GM19239 (cell line): ENCODE data around the gene QRFP.
A peak's percentile ranks its signal among the peaks of the same experiment; 100 is the strongest.

Experiments used
- DNase-seq: peaks from one replicate; pipeline ENCODE4 v3.0.0; 2011; ENCODE audit warnings: low spot score; ENCODE audit not compliant: insufficient read length
- FAIRE-seq: peaks from 2 replicates; lab custom pipeline; 2011; peaks lifted over from hg19 to GRCh38; lab: Jason Lieb, UNC

QRFP gene, protein sequence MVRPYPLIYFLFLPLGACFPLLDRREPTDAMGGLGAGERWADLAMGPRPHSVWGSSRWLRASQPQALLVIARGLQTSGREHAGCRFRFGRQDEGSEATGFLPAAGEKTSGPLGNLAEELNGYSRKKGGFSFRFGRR

DNA sequence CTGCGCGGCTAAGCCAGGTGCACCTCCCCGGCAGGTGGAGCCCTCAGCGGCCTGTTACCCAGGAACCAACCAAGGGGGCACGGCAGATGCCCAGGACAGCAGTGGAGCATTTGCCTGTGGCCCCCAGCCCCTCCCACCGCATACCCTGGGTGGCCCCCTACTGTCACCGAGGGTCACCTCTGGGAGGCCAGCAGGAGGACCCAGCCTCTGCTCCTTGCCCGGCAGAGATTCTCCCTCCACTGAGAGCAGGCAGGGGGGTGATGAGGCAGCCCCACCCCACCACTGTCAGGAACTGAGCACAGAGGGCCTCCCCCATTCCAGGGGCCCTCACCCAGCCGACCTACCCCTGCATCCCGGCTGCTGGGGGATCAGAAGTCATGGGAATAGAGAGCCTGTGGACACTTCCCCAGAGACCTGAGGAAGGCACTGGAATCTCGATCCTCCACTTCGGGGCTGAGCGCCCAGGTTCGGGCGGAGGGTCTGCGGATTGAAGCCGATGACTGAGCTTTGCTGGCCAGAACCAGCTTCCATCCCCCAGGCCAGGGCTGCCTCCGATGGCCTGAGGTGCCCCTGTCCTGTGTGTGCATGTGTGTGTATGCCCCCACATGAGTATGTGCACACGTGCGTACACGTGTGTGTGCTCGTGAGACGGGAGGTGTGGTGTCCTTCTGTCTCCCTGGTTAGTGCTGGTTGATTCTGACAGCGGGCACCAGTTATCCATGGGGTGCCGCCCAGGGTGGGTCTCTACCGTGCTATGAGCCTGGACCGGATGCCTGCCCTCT, at the start of gene QRFP:
Gene QRFP, minus strand, starts transcription at position 580 of the 782 bp plus-strand sequence. CDS start 2,974 bp downstream, outside the sequence.
- FAIRE-seq (no peak), DNase-seq (no peak)

DNA sequence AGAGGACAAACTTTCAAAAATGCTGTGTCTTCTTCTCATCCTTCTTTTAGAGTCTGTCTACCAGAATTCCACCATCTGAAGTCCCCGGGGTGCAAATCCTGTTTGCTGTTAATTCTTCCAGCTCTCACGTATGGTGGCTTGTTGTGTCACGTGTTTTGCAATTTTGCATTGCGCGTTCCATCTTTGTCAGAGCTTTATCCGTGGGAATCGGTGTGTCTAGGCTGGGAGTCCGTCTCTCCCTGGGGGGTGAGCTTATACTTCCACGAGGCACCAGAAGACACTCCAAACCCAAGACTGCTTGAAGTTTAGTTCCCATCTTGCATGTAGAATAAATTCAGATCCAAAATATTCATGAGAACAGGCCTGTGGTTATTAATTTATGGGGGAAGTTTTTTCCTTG, 48.6 kb upstream of the QRFP start:
- FAIRE-seq = no peak
- no peak for DNase-seq

DNA sequence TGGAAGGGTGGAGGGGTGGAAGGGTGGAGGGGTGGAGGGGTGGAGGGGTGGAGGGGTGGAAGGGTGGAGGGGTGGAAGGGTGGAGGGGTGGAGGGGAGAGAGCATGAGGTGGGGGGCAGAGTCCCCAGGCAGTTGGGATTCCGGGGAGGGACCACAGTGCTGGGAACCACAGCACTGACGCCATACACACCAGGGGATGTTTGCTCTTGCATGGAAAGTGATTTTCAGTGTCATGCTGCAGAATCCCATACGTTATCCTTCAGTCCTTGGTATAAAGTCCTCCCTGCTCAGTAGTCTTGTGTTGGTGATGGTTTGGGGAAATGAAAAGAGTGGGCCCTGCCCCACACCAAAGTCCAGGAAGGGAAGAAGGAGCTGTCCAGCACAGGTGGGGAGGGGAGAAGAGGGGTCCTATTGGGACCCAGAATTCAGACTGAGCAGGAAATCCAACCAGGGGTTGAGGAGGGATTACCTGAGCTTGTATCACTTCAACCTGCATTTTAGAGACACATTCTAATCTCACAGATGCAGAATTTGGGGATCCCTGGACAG, 48.0 kb upstream of the QRFP start:
- DNase-seq = no peak
- no peak for FAIRE-seq

DNA sequence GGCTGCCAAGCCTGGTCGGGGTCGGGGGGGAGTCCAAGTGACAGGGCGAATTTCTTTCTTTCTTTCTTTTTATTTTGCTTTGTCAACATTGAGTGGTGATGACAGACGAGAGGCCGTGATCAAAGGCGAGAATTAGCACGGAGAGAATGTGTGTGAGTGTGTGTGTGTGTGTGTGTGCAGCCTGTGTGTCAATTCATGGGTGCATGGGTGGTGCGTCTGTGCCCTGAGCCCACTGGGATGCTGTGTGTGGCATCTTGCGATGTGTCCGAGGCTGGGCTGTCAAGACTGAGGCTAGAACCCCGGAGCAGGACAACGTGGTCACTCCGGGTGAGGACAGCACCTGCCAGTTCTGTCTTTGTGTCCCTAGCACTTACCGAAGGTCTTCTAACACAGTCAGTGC, 47.2 kb upstream of the QRFP start:
- no peak for DNase-seq
- FAIRE-seq = no peak

DNA sequence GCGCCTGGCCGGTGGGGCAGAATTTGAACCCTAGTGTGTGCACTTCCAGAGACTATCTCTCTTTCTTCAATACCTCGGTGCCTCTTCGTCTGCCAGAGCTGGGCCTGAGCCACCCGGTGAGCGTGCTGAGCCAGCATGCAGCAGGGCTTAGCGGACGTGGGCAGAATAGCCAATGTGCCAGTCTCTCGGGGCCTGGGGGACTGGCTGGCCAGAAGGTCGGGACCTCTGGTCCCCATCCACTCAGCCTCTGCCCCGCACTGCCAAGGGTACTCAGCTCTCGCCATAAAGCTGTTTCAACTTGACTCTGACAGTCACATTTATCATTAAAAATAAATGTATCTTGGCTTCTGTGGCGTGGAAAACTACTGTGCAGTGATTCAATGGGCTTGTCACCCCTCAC, 46.6 kb upstream of the QRFP start:
- FAIRE-seq (no peak), DNase-seq (no peak)

DNA sequence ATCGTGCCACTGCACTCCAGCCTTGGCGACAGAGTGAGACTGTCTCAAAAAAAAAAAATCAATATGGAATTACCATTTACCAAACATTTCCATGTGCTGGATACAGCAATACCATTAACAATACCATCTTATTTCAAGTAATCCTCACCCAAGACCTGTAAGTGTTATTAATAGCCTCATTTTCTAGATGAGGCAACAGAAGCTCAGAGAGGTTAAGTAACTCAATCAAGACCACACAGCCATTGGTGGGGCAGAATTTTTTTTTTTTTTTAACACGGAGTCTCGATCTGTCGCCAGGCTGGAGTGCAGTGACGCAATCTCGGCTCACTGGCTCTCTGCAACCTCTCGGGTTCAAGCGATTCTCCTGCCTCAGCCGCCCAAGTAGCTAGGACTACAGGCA, 46.1 kb upstream of the QRFP start:
- DNase-seq = no peak
- FAIRE-seq = no peak

DNA sequence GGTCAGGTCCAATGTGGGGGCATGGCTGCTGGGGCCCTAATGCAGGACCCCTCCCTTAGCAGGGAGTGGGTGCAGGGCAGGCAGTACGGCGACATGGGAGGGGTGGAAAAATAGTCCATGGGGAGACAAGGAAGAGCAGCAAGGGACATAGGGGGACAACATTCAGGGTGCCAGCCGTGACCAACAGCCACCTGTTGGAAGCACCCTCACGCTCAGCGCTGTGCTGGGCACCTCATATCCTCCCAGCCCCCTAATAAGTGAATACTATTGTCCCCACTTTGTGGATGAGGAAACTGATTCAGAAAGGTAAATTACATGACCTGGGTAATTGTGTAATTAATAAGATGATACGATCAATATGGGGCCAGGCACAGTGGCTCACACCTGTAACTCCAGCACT, 45.5 kb upstream of the QRFP start:
- FAIRE-seq = no peak
- no peak for DNase-seq

DNA sequence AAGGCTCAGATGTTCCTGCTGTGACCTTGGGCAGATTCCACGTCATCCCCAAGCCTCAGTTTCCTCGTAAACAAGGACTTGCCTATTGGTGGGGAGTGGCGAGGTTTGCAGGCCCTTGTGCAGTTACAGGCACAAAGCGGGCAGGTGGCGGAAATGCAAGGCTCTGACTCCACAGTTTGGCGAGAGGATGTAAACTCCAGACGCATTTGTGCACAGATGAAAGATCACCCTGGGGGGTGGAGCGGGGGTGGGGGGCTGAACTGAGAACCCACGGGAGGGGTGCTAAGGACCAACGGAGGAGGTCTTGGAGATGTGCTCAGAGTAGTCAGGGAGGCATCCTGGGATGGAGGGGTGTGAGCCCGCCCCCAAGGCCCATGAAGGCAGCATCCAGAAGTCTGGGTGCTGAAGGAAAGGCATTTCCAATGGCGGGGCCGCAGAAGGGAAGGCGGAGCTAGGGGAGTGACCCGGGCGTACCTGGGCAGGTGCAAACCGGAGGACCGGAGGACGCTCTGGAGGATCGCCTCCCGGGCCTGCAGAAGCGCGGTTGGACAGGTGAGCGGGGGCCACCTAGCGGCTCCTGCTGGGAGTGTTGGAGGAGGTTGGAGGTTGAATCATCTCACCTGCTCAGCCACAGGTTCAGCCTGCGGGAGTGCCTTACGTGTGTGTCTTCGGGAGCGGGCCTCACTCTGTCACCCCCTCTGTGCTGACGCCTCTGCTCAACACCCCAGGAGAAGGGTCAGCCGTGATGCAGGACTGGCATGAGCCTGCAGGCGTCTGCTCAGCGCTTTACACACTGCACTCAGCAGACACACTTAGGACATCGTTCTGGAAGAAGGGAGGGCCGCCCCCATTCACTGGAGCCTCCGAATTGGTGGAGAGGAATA, 44.3 kb upstream of the QRFP start:
- peak; percentile 95 for DNase-seq
- no peak for FAIRE-seq

DNA sequence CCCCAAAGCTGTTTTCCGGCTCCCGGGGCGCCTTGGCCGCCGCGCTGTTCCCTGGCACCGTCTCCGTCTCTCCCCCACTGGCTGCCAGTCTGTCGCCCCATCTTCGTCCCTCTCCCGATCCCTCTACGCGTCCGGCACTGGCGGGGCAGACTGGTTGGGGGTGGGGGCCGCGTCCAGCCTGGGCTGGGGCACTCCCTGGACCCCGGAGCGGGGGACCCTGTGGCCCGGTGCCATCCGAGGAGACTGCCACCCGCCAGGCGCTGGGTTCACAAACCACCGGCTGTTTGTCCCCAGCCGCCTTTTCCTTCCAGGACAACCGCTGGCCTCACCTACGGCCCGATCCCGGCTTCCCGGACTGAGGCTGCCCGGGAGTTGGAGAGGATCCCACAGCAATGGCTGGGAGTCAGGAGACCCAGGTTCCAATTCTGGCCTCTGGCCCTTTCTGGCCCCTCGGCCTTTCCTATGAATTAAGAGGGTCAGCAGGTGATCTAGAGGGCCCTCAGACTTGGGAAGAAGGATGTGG, 43.5 kb upstream of the QRFP start:
- FAIRE-seq = no peak

DNA sequence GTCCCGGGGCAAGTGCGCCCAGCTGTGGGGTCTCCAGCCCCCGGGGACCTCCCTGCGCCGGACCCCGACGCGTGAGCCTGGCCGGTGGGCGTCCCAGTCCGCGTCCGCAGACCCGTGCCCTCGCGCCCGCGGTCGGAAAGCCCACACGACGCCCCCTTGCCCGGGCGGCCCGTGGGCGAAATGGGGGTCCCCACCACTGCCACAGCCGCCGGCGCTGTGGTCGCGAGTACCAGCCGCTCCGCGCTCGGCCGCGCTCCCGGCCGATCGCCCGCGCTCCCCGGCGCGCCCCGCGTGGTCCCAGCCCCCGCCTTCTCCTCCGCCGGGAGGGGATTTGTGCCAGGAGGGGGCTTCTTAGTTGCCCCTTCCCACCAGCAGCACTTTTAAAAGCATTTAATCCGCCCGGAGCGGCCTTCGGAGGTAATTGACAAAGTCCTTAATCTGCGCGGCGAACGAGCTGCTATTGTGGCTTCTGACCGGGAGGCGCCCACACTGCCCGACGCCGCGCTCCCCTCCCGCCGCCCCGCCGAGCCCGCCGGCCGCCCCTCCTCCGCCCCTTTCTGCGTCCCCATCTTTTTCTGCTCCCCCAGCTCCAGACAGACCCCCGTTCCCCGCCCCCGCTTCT, 42.9 kb upstream of the QRFP start:
- FAIRE-seq (no peak), DNase-seq (no peak)

More for the DNA sequence above, 43.5 kb upstream of the QRFP start:
- no peak for DNase-seq

DNA sequence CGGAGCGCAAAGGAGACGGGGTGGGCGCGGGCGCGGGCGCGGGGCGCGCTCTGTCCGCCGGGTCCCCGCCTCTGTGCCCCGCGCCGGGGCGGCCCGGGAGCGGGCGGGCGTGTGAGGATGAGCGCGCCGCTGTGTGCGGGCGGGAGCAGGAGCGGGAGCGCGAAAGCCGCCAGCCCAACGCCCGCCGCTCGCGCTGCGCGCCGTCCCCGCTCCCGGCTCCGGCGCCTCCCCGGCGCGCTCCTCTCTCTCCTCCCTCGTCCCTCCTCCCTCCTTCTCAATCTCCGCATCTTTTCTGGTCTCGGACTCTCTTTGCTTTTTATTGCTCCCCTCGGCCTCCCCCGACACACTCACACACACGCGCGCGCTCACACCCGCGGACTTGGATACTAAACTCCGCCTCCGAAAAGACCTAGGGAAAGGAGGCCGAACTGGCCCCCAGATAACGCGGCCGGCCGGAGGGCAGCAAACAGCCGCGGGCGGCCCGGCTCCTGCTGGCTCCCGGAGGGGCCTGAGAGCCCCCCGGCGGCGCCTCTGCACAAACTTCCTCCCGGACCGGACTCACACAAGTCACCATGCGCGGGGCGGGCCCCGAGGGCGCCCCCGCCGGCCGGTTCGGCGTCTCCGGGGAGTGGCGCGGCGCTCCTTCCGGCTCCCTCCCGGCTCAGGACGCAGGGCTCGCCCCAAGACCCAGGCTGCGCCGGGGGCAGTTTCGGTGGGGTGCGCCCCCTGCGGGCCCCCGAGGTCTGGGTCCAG, 42.2 kb upstream of the QRFP start, which contains the start of gene FIBCD1:
Gene FIBCD1, minus strand, starts transcription at position 596 of the 753 bp plus-strand sequence. CDS start 640 bp downstream, outside the sequence.
- DNase-seq (peak; percentile 53), FAIRE-seq (no peak)

DNA sequence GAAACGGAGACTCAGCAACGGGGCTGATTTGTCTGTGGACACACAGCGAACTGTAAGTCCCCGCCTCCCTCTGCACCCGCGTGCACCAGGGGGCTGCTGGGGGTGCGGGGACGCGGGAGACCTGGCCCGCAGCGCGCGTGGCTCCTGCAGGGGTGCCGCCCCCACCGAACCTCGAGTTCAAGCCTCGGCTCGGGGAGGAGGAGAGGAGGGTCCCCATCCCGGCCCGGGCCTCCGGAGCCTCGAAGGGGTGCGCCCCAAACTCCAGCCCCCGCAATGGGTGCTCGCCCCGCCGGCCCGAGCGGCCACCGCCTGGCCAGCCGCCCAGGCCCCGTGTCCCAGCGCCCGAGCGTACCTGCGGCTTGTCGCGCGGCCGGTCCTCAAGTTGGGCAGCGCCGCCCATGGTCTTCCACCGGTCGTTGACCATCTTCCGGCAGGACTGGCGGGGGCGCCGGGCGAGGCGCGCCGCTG, 41.6 kb upstream of the QRFP start:
- FAIRE-seq = no peak
- DNase-seq = no peak

DNA sequence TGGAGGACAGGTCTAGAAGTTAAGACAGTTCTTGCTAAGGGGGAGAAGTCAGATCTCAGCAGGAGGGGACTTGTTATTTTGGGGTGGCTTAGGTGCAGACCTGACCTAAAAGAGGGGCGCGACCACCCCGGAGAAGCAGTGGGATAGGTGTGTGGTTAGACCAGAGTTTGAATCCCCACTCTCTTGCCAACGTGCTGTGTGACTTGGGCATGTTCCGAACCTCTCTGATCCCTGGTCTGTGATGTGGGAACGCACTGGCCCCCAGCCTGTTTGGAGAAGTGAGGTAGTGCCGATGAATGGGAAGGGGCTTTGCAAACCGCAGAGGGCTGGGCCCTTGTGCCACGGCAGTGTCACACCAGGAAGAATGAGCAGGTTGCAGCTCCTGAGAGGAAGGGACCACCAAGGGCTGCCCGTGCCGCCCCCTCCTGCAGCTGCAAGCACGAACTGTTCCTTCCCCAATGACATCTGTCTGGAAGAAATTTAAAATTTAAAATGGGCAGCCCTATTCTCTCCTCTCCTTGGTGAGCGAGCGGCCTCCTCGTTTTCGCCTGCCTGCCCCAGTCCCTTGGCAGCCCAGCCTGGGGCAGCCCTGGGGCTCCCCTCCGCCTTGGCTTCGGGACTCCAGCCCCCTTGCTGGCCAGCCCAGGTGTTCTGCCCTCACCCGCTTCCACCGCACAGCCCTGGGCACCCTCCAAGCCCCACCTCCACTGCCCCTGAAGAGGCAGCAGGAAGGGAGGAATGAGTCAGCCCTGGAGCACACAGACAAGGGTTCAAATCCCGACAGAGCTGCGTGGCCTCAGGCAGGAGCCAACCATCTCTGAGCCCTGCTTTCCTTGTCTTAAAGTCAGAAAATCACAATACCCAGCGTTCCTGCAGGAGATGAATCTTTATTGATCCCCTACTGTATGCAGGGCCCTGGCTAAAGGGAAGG, 40.8 kb upstream of the QRFP start:
- FAIRE-seq (no peak), DNase-seq (no peak)

DNA sequence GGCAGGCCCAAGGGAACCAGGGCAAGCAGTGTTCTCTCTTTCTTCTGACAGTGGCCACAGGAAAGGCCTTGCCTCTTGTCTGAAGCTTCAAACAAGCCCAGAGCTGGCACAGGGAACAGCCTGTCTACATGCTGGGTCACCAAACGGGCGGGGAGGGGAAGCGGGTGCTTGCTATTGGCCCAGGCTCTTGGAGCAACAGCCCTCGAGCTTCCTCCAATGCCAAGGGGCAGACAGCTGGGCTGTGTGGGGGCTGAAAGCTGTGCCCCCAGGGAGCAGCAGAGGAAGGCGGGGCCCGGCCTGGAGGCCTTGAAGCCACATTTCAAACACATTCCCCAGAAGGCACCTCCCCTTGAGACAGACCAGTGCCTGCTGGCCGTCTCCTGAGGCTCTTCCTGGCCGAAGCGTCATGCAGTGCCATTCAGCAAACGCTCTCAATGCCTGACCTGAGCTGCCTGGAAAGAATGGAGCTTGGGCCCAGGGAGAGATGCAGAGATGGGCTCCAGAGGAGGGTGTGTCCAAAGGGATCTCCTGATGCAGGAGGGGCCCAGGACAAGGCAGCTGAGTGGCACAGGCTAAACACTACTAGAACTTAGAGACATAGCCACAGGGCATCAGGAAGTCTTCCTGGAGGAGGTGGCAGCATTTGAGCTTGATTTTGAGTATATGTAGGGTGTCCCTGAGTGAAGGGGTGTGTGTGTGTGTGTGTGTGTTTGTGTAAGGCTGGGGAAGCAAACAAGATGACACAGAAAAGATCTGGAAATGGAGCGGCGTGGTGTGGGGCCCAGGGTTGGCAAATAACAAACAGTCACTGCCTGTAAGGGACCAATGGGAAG, 39.9 kb upstream of the QRFP start:
- FAIRE-seq (no peak), DNase-seq (no peak)

DNA sequence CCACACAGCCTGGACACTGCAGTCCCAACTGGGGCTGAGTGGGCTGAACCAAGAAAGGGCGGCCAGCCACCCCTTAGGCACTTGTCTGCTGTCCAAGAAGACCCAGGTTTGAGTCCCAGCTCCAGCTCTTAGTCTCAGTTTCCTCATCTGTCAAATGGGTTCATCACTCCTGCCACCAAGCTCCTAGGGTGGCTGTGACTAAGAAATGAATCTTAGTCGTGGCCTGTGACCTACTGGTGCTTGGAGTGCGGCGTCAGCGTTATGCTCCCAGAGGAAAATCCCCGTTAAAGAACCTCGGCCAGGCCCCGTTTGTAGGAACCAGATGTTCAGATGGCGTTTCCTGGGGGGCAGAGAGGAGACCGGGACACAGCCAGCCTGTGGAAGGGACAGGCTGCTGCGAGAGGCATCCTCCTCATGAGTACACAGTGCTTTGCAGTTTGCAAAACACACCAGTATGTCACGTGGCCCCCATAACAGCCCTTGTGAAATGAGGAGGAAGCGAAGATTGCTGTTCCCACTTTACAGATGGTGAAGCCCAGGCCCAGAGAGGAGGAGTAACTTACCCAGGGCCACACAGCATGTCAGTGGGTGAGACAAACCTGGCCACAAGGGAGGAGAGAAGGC, 39.1 kb upstream of the QRFP start:
- no peak for DNase-seq
- FAIRE-seq = no peak

DNA sequence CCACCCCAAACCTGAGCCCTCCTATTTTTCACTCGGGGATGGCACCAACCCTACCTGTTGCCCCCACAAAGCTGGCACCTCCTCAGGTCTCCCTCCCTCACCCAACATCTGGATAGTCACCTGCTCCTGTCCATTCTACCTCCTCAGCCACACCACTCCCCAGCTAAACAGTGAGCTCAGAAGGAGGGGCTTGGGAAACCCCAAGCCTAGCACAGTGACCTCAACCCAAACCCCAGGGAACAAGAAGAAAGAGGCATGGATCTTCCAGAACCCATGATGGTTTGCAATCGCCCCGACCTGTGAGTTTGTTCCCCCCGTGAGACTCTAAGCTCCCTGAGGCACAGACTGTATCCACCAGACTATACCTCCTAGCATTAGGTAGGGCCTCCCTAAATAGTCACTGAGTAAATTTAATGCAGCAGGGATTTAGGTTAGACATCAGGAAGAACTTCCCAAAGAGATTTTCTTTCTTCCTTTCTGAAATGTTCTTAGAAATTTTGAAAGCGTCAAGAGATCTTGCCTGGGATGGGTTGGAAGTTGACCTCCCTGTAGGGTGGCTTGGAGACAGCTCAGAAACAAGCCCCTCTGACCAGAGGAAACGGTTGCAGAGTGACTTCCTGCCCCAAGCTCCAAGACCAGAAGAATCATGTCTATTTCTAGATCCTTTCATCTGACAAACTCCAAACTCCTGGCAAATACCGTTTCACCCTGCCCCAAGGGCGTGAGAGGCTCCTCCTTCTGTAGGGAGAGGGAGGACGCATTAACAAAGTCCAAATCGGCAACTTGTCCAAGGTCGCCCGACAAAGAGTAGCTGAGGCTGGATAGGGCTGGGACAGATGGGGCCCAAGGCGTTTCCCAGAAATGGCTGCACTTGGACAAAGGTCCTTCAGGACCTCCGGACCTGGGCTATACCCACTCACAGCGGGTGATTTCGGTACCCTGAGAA, 38.4 kb upstream of the QRFP start:
- no peak for FAIRE-seq

More for the DNA sequence above, 38.4 kb upstream of the QRFP start:
- no peak for DNase-seq
